ENCODE data around the gene HAUS3.

HAUS3 gene

GRCh38 chr4:2186865-2187172 is 55.1 kb downstream of the HAUS3 start:
- DNase-seq = no peak
- no peaks in the 10 kb centered on the region for H4K20me1 ChIP-seq (ENCODE audit: insufficient read depth, low read length)
- TF ChIP-seq, protein P1, sequence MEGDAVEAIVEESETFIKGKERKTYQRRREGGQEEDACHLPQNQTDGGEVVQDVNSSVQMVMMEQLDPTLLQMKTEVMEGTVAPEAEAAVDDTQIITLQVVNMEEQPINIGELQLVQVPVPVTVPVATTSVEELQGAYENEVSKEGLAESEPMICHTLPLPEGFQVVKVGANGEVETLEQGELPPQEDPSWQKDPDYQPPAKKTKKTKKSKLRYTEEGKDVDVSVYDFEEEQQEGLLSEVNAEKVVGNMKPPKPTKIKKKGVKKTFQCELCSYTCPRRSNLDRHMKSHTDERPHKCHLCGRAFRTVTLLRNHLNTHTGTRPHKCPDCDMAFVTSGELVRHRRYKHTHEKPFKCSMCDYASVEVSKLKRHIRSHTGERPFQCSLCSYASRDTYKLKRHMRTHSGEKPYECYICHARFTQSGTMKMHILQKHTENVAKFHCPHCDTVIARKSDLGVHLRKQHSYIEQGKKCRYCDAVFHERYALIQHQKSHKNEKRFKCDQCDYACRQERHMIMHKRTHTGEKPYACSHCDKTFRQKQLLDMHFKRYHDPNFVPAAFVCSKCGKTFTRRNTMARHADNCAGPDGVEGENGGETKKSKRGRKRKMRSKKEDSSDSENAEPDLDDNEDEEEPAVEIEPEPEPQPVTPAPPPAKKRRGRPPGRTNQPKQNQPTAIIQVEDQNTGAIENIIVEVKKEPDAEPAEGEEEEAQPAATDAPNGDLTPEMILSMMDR (IDR thresholded peaks at IDR 0.05; ENCODE audit: borderline replicate concordance, extremely low read depth, low read length, poor library complexity, severe bottlenecking) = no peak
- no peak for TF ChIP-seq EZH2 (IDR thresholded peaks at IDR 0.05; ENCODE audit: borderline replicate concordance, low read depth, low read length, severe bottlenecking)
- no peaks in the 10 kb centered on the region for H3K79me2 ChIP-seq (ENCODE audit: insufficient read depth, low read length)
- no peaks in the 10 kb centered on the region for H3K36me3 ChIP-seq (ENCODE audit: insufficient read depth, low read length)
- no peaks in the 10 kb centered on the region for H3K4me1 ChIP-seq (ENCODE audit: insufficient read depth, low read length)
- no peak overlapping the region for H3K9ac ChIP-seq (ENCODE audit: low read depth, low read length)
- H3K27me3 ChIP-seq (ENCODE audit: insufficient read depth, low read length, poor library complexity) = no peaks in the 10 kb centered on the region
- no peak overlapping the region for H2AFZ ChIP-seq (ENCODE audit: low read depth, low read length)
- no peak overlapping the region for H3K4me2 ChIP-seq (ENCODE audit: insufficient read depth, low read length)
- ATAC-seq (ENCODE audit: insufficient read depth, low read depth) = no peak
- no peak overlapping the region for H3K4me3 ChIP-seq (ENCODE audit: low read depth in 1 of 2, low read length in 2 of 2)
- no peak overlapping the region for H3K27ac ChIP-seq (ENCODE audit: low read length)
- H3K9me3 ChIP-seq (ENCODE audit: insufficient read depth, low read length, severe bottlenecking) = peaks cover 5% of the 10 kb centered on the region

- Histone ChIP-seq H3K9me3 (ENCODE audit: insufficient read depth, low read length, severe bottlenecking) (peaks cover 5% of the 10 kb centered on the region), H3K79me2 (ENCODE audit: insufficient read depth, low read length) (no peaks in the 10 kb centered on the region), H3K27ac (ENCODE audit: low read length) (no peak overlapping the region), H3K36me3 (ENCODE audit: insufficient read depth, low read length) (no peaks in the 10 kb centered on the region), H3K4me2 (ENCODE audit: insufficient read depth, low read length) (no peak overlapping the region), H4K20me1 (ENCODE audit: insufficient read depth, low read length) (no peaks in the 10 kb centered on the region), H2AFZ (ENCODE audit: low read depth, low read length) (no peak overlapping the region), H3K9ac (ENCODE audit: low read depth, low read length) (no peak overlapping the region), H3K4me3 (ENCODE audit: low read depth in 1 of 2, low read length in 2 of 2) (no peak overlapping the region), H3K4me1 (ENCODE audit: insufficient read depth, low read length) (no peaks in the 10 kb centered on the region), H3K27me3 (ENCODE audit: insufficient read depth, low read length, poor library complexity) (no peaks in the 10 kb centered on the region)
- ATAC-seq (ENCODE audit: insufficient read depth, low read depth) = no peak
- DNase-seq = no peak
- no peak for TF ChIP-seq EZH2 (IDR thresholded peaks at IDR 0.05; ENCODE audit: borderline replicate concordance, low read depth, low read length, severe bottlenecking)
- TF ChIP-seq, protein P1 (IDR thresholded peaks at IDR 0.05; ENCODE audit: borderline replicate concordance, extremely low read depth, low read length, poor library complexity, severe bottlenecking) = peak; percentile 30
Measured at GRCh38 chr4:2186133-2186864, 55.6 kb downstream of the HAUS3 start.

DNA sequence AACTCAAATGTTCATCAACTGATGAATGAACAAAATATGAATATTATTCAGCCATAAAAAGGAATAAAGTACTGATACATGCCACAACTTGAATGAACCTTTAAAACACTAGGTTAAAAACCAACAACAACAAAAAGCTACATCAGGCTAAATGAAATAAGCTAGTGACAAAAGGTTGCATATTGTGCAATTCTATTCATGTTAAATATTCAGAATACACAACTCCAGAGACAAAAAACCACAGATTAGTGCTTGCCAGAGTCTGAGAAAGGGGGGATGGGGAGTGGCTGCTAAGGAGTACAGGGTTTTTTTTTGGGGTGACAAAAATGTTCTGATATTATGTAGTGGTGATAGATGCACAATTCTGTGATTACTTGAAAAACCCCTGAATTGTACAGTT is 58.5 kb downstream of the HAUS3 start:
- no peak for ATAC-seq (ENCODE audit: insufficient read depth, low read depth)
- Histone ChIP-seq H2AFZ (ENCODE audit: low read depth, low read length) (no peak overlapping the region), H3K9me3 (ENCODE audit: insufficient read depth, low read length, severe bottlenecking) (peaks cover 5% of the 10 kb centered on the region), H3K4me1 (ENCODE audit: insufficient read depth, low read length) (no peaks in the 10 kb centered on the region), H3K27me3 (ENCODE audit: insufficient read depth, low read length, poor library complexity) (no peaks in the 10 kb centered on the region), H3K27ac (ENCODE audit: low read length) (no peak overlapping the region), H3K4me2 (ENCODE audit: insufficient read depth, low read length) (no peak overlapping the region), H4K20me1 (ENCODE audit: insufficient read depth, low read length) (no peaks in the 10 kb centered on the region), H3K9ac (ENCODE audit: low read depth, low read length) (no peak overlapping the region), H3K36me3 (ENCODE audit: insufficient read depth, low read length) (no peaks in the 10 kb centered on the region), H3K79me2 (ENCODE audit: insufficient read depth, low read length) (no peaks in the 10 kb centered on the region), H3K4me3 (ENCODE audit: low read depth in 1 of 2, low read length in 2 of 2) (no peak overlapping the region)
- no peak for DNase-seq
- TF ChIP-seq EZH2 (IDR thresholded peaks at IDR 0.05; ENCODE audit: borderline replicate concordance, low read depth, low read length, severe bottlenecking) = no peak
- TF ChIP-seq, protein P1 (IDR thresholded peaks at IDR 0.05; ENCODE audit: borderline replicate concordance, extremely low read depth, low read length, poor library complexity, severe bottlenecking) = no peak
